WI38 (cell line): Measurements from ENCODE around the gene AP3D1.

Source experiments
- H3K4me3 ChIP-seq: 2 replicates; pipeline ENCODE4 v1.5.1; 2011; ENCODE audit warnings: low read depth, mild to moderate bottlenecking, control low read depth, low read length
- CTCF ChIP-seq: IDR thresholded peaks from 2 replicates; pipeline ENCODE4 v1.5.1; 2012; ENCODE audit warnings: low read depth, mild to moderate bottlenecking, control low read depth, low read length

AP3D1 gene

GRCh38 chr19:2122982-2123381 lies 28.4 kb downstream of the AP3D1 start:
- TF ChIP-seq CTCF, result no peak
- H3K4me3 ChIP-seq, result no peak overlapping the region

DNA sequence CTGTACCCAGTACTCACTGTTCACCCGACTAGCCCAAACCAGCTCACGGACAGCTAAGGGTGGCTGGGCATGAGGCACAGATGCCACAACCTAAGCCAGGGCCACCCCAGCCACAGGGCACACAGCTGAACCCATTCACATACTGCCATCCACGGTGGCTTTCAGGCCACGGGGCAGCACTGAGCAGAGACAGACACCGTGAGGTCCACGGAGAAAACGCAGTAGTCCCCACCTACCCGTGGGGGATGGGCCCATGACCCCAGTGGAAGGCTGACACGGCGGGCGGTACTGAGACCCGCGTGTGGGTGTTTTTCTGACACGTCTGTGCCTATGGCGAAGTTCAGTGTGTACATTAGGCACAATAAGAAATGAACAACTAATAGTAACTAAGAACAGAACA lies 29.1 kb downstream of the AP3D1 start:
- H3K4me3 ChIP-seq, result no peak overlapping the region
- TF ChIP-seq CTCF, result no peak

GRCh38 chr19:2121416-2122051 lies 29.8 kb downstream of the AP3D1 start:
- no peak overlapping the region for H3K4me3 ChIP-seq
- TF ChIP-seq CTCF, result no peak

DNA sequence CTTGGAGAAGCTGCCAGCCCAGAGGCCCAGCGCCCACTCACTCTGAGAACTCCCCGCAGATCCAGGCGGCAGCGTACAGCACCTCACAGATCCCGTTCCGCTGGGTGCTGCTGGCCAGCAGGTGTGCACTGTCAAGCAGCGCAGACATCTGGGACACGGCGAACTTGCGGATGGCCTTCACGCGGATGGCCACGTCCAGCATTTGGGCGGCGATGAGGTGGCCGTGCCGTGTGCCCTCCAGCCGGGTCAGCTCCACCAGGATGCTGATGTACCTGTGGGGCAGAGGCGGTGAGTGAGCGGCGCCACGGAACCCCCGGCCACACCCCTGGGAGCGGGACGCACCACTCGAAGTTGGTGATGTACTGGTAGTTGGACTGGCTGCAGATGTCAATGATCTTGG lies 30.5 kb downstream of the AP3D1 start:
- TF ChIP-seq CTCF, result no peak
- H3K4me3 ChIP-seq, result no peak overlapping the region

DNA sequence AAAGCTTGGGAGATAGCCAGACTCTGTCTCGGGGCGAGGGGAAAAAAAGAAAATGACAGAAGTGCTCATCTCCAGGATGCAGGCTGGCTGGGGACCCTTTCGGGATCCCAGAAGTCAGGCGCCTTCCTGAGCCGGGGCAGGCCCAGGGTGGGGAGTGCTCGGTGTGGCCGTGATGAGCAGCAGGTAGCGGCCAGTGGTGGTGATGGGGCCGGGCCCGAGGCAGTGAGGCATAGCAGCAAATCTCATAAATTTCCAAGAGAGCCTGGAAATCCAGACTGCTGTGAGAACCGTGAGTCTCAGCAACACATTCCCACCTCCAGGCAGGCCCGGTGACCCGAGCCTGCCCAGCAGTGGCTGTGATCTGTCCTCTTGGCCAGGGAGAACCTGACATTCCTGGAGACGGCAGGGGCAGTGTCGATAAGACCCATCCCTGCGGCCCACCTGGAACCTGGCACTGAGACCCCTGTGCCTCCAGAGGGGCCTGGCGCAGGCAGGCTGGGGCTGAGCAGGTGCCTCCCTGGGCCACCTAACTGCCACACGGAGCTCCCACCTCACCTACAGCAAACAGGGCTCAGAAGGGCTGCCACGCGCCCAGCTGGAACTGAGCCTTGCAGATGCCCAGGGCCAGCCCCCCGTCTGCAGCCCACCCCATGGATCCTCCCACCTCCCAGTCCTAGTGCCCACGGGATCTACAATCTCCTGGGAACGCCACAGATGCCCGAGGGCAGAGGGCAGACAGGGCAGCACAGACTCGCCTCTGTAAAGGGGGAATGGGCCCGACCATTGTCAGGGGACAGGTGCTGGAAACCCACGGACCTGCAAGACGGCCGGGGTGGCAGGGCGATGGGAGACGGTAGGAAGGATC lies 31.2 kb downstream of the AP3D1 start:
- TF ChIP-seq CTCF, result no peak
- H3K4me3 ChIP-seq, result no peak overlapping the region

DNA sequence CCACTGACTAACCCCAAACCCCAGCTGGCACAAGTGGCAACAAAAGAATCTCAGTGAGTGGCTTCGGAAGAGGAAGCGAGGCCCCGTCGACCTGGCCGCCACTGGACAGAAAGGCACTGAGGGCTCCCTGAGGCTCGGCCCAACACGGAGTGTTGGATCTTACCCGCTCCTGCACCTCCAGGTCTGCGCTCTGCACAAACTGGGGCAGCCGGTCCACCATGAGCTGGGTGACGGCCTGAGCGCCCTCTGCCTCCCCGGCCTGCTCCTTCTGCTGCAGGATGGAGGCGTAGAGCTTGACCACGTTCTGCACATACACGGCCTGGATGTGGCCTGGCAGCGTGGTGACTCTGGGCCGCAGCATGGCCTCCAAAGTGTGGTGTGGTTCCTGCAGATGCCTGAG lies 32.9 kb downstream of the AP3D1 start:
- H3K4me3 ChIP-seq, result no peak overlapping the region
- TF ChIP-seq CTCF, result no peak
